SIG-M5 treated with dmso at 0.1 percent for 504 hours (cell line): ENCODE results near the gene MTHFSD.
A peak's percentile ranks its signal among the peaks of the same experiment; 100 is the strongest.
"Not testable (repeated sequence)": the region's sequence is repeated elsewhere in the genome, so short reads cannot be mapped to it uniquely, and the experiment has no call there.

Source experiments
- DNase-seq: peaks from one replicate; lab custom pipeline; 2025; ENCODE audit not compliant: unreplicated experiment; lab: John Stamatoyannopoulos, UW

MTHFSD gene, protein sequence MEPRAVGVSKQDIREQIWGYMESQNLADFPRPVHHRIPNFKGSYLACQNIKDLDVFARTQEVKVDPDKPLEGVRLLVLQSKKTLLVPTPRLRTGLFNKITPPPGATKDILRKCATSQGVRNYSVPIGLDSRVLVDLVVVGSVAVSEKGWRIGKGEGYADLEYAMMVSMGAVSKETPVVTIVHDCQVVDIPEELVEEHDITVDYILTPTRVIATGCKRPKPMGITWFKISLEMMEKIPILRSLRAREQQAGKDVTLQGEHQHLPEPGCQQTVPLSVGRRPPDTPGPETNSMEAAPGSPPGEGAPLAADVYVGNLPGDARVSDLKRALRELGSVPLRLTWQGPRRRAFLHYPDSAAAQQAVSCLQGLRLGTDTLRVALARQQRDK

DNA sequence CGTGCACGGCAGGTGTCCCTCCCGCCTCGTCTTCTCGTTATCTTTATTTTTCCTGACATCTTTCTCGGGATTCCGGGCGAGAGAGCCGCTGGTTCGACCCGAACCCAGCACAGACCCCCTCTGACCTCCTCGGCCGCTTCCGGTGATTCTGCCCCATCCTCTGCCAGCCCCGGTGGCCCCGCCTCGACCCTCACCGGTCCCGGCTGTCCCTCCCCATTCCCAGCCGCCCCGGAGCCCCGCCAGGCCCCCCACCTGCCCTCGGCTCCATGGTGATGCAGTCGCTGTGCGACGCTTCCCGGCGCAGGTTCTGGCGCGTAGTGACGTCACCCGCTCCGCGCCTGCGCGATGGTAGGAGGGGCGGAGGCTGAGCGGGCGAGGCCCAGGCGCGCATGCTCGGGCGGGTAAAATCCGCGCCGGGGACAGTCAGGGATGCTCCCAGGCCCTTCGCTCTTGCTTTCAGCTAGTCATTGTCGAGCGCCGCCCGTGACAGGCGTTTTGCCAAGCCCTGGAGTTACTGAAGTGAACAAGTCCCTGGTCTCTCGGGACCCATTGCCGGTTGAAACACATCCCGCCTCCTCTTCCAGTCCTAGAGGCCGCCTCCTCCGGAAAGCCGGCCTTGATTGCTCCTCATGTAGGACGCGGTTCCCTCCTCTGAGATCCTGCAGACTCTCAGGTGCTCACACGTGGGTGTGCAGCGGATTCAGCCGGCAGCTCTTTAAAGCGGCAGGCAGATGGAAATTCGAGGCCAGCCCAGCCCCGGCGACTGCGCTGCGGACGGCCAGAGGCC, at the start of gene MTHFSD:
MTHFSD (minus strand) TSS at position 319 of the 787 bp plus-strand sequence; CDS start at position 268, 51 bp downstream.
- peak; percentile 79 for DNase-seq

- no peak for DNase-seq
These were observed 49.6 kb upstream of the MTHFSD start for GRCh38 chr16:86604436-86605193.

DNA sequence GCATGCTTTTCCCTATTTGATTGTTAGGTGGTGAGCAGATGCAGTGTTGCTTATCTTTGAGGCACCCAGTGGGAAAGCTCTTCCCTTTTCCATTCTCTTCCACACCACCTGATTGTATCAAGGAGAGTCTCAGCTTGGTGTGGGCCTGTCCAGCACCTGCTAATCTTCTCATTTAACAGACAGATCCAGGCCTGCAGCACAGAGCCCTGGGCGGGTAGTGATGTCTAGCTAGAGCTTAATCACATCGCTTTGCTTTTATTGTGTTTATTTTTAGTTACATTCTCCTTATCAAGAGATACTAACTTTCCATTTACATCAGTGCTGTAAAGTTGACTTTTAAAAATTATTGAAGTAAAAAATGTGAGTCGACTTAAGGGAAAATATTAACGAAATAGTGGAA, 47.5 kb upstream of the MTHFSD start:
- no peak for DNase-seq

DNA sequence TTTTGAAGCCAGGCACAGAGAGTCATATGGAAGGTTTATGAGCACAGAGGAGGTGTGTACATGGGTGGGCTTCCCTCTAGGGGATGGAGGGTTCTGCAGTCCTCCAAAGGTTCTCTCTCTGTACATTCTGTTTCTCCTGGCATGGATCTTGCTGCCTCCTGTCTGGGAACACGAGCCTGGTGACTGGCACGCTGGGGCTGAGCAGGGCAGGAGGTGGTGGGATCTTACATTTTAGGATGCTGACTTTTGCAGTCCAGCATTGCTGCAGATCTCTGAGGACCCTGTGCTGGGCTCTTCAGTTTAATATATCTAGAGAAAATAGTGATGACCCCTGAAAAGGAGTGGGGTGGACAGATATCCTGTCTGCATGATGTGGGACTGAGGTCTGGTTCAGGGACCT, 46.3 kb upstream of the MTHFSD start:
- DNase-seq, result no peak

DNA sequence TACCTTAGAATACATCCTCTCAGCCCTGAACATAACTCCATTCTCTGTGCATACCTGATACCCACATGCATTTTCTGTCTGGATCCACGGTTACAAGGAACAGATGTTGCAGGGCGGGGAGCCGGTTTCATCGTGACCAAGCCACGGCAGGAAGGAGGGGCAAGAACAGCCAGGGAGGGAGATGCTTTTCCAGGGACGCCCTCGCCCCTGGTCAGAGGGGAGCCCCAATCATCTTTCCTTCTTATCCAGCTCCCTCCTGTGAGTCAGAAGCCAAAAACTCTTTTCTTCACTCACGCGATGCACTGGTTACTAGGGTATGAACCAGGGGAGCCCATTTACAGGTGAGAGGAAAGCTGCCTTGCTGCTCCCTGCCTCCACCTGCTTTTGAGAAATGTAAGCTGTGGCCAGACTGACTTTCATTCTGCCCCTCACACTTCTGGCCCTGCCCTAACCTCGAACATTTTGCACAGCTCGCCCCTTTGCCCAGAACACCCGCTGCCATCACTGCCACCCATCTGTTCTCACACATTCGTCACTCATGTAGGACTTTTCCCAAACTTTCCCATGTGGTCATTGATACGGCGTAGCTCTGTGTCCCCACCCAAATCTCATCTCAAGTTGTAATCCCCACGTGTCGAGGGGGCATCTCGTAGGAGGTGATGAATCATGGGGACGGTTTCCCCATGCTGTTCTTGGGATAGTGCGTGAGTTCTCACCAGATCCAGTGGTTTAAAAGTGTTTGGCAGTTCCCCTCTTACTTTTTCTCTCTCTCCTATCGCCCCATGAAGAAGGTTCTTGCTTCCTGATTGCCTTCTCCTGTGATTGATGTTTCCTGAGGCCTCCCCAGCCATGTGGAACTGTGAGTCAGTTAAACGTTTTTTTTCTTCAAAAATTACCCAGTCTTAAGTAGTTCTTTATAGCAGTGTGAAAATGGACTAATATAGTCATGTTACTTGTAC, 43.9 kb upstream of the MTHFSD start:
- no peak for DNase-seq

DNA sequence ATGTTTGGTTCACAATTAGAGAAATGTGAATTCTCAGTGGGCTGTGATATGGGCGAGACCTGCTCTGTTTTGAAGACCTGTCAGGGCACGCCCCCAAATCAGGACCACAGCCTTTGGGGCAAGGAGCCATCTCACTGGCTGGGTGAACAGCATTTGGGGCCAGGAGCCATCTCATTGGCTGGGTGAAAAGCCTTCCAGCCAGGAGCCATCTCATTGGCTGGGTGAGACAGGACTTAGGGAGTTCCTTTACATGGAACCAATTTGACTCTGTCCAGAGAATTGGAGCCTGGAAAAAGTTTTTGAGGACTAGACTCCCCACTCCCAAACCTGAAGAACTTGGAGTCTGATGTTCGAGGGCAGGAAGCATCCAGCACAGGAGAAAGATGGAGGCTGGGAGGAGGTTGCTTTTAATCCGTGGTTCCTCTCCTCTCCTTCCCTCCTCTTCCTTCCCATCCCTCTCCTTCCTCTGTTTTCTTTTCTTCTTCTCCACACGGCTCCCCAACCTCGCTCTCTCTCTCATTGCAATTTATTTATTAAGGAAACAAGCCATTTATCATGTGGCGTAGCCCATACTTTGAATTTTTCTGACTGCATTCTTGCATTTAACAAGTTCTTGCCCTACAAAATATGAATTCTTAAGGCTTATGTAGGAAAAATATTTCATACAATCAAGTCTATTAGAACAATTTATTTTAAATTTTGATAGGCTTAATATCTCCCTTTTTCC, 43.0 kb upstream of the MTHFSD start:
- no peak for DNase-seq

DNA sequence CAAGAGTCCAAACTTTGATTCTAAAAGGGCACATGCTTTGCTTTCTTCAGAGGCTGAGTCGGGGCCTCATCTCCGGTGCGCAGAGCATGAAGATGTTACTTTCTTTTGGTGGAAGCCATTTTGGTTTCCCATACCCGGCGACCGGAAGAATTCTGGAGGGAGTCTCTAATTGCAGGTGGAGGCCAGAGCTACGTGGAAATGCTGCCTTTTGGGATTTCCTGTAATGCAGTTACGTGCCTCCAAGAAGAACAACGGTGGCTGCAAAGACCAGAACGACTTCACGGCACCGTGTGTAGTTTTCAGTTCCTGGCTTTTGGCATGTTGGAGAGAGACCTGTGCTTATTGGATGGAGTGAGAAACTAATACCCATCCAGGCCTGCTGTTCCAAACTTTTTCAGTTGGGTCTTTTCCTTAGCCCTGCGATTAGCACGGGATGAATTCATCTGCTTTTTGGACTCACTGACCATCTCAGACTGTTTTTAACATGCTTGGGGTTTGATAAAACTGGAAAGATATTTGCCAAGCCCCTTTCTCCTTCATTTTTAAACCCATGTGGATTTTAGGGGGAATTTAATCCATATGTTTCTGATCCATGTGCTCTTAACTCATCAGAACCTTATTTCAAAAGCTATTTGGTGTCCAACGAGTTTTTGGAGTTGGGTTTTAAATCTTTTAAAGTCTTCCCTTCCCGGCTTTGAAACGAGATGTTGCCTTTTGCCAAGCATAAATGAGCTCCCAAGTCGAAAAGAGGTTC, 42.3 kb upstream of the MTHFSD start:
- DNase-seq, result no peak

DNA sequence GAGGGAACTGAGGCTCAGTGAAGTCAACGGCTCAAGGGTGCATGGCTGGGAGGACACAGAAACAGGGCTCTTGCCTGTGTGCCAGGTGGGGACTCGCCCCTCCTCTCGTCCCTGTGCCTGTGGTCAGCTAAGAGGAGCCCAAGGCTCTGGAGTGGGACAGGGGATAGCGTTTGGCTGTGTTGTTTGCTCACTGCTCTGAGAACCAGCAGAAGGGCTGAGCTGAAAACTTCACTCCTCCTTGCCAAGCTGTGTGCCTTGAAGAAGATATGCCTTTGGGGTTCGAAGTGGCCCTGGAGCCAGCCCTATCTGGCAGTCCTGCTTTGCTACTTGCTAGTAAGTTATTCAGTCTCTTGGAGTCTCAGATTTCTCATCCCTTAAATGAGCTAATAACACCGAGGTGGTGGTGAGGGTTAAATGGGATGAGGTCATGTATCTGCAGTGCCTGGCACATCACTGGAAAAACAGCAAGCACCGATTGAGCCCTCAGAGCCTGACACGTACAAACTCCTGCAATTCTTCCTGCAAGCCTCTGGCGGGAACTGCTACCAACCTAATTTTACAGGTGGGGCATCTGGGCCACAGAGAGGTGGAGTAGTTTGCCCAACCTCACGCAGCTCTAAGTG, 41.1 kb upstream of the MTHFSD start:
- no peak for DNase-seq

GRCh38 chr16:86594721-86595120, 39.7 kb upstream of the MTHFSD start:
- no peak for DNase-seq

GRCh38 chr16:86593913-86594620, 39.0 kb upstream of the MTHFSD start:
- DNase-seq, result no peak

DNA sequence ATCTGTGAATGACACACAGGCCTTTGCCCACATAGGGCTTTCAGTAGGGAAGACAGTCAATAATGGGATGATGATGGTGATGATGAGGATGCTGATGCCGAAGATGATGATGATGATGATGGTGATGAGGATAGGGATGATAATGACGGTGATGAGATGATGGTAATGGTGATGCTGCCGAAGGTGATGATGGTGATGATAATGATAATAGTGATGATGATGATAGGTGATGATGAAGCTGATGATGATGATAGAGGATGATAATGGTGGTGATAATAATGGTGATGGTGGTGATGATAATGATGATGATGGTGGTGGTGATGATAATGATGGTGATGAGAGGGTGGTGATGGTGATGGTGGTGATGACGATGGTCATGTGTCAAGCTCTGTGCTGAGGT, 36.2 kb upstream of the MTHFSD start:
- DNase-seq, result no peak

- no peak for DNase-seq
These were observed 35.6 kb upstream of the MTHFSD start for GRCh38 chr16:86590501-86591144.

DNA sequence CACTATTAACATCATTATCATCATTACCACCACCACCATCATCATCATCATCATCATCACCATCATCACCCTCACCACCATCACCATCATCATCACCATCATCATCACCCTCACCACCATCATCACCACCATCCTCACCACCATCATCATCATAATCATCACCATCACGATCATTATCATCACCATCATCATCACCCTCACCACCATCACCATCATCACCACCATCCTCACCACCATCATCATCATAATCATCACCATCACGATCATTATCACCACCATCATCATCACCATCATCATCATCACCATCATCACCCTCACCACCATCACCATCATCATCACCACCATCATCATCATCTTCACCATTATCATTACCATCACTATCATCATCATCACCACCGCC, 32.9 kb upstream of the MTHFSD start:
- not testable (repeated sequence) for DNase-seq

DNA sequence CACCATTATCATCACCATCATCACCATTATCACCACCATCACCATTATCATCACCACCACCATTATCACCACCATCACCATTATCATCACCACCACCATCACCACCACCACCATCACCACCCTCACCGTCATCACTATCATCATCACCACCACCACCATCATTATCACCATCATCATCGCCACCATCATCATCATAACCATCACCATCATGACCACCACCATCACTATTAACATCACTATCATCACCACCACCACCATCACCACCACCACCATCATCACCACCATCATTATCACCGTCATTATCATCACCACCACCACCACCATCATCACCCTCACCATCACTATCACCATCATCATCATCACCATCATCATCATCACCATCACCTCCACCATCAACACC, 32.5 kb upstream of the MTHFSD start:
- DNase-seq, result no peak

GRCh38 chr16:86585821-86586611, 31.0 kb upstream of the MTHFSD start:
- DNase-seq, result no peak
